ENCODE data around the gene ZBTB7B. TPM values are rescaled to one million over a fixed set of nuclear protein-coding genes. Genes with fewer than 3 reads are reported as not detected.

ZBTB7B gene
- total and polyA plus RNA-seq, 5 experiments from 2014 or later: 0.12 to 13.1 (median 0.59) TPM

DNA sequence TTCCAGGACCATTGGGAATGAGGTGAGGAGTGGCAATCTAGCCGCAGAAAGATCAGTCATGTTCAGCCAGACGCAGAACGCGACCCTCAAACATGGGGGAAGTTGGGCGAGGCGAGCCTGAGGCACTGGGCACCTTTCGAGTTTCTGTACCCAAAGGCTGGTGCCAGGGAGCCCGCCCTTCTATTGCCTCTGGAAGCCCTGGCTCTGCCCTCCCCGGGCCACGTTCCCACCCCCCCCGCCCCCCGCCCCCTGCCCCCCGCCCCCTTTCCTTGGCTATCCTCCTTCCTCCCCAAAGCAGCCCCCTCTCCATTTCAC, 2.2 kb upstream of the ZBTB7B start:
- Mint-ChIP-seq H3K27ac (peak overlapping the region; percentile 13 to 91 (median 81)), H3K27me3 (peaks cover 0 to 12% (median 0%) of the 10 kb centered on the region in 5 donors), H3K9me3 (no peaks in the 10 kb centered on the region), H3K4me3 (peak overlapping the region; percentile 82 to 92 (median 88)), H3K4me1 (peaks cover 24 to 65% (median 47%) of the 10 kb centered on the region in 4 donors), H3K36me3 (no peaks in the 10 kb centered on the region)
- DNase-seq (no peak), ATAC-seq (no peak)
- POLR2A ChIA-PET: interaction anchor here (1.1 to 4.2 kb wide), 10 partner anchors 10 to 780 kb away, joined by 3 to 29 read pairs (median 12); partner anchors contain the start of genes CKS1B, FLAD1, PBXIP1 and PYGO2

DNA sequence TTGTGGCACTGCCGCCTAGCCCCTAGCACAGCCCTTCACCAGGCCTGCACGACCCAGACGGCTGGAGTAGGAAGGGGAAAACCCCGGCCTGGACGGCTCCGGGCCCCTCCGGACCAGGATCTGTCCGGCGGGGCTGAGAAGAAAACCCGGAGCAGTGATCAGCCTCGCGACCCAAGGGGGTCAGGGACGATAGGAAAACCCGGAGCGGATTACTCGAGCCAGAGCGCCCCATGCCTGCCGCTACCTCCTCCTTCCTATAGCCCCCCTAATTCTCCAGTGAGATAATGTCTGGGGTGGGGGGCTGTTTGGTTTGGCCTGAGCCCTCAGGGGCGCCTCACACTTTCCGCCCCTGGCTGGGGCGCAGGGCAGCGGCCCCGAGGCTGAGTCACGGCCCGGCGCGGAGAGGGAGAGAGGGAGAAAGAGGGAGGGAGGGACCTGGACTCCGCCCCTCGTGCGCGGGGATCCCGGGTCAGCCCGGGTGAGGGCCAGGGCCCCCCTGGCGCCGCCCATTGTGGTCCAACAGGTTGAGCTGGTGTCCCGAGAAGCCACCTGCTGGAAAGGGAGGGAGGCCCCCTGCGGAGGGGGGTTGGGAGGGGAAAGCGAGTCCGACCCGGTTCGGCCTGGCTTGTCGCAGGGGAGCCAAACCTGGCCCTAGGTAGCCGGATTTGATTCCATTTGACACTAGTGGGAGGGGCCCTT, 1.7 kb upstream of the ZBTB7B start:
- peak; percentile 38 to 79 (median 62) for DNase-seq
- H3K36me3 Mint-ChIP-seq: no peaks in the 10 kb centered on the region
- H3K4me3 Mint-ChIP-seq: peak overlapping the region; percentile 82 to 94 (median 90)
- POLR2A ChIA-PET: interaction anchor here (0.7 to 4.2 kb wide), 16 partner anchors 8 to 781 kb away, joined by 3 to 29 read pairs (median 5); partner anchors contain the start of genes CKS1B, FLAD1, LENEP and PBXIP1
- peak; percentile 34 to 41 for ATAC-seq
- no peaks in the 10 kb centered on the region for H3K9me3 Mint-ChIP-seq
- peak overlapping the region; percentile 66 to 94 (median 87) for H3K27ac Mint-ChIP-seq
- peaks cover 25 to 70% (median 50%) of the 10 kb centered on the region in 4 donors for H3K4me1 Mint-ChIP-seq
- H3K27me3 Mint-ChIP-seq: peaks cover 0 to 12% (median 0%) of the 10 kb centered on the region in 5 donors

DNA sequence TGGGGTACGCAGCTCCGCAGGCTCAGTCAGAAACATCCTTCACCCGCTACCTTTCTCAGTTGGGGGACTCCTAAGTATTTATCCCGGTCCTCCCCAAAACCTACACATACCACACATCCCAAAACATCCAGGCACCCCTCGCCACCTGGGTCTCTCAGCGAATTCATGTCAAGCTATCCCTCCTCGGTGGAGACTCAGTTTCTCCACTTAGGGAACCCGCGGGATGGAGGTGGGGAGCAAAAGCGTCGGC, 1.3 kb upstream of the ZBTB7B start:
- Mint-ChIP-seq H3K9me3 (no peaks in the 10 kb centered on the region), H3K27ac (peak overlapping the region in 9 of 10 donors; percentile 66 to 94 (median 87)), H3K36me3 (no peaks in the 10 kb centered on the region), H3K4me1 (peaks cover 29 to 74% (median 52%) of the 10 kb centered on the region in 4 donors), H3K27me3 (peaks cover 0 to 7% (median 0%) of the 10 kb centered on the region in 5 donors), H3K4me3 (peak overlapping the region; percentile 82 to 94 (median 90))
- DNase-seq (peak in 2 of 10 donors; percentile 58 to 66), ATAC-seq (no peak)
- POLR2A ChIA-PET: interaction anchor here (0.7 to 4.2 kb wide), 9 partner anchors 8 to 65 kb away, joined by 3 to 29 read pairs (median 5); partner anchors contain the start of genes CKS1B, LENEP, PBXIP1 and PMVK

DNA sequence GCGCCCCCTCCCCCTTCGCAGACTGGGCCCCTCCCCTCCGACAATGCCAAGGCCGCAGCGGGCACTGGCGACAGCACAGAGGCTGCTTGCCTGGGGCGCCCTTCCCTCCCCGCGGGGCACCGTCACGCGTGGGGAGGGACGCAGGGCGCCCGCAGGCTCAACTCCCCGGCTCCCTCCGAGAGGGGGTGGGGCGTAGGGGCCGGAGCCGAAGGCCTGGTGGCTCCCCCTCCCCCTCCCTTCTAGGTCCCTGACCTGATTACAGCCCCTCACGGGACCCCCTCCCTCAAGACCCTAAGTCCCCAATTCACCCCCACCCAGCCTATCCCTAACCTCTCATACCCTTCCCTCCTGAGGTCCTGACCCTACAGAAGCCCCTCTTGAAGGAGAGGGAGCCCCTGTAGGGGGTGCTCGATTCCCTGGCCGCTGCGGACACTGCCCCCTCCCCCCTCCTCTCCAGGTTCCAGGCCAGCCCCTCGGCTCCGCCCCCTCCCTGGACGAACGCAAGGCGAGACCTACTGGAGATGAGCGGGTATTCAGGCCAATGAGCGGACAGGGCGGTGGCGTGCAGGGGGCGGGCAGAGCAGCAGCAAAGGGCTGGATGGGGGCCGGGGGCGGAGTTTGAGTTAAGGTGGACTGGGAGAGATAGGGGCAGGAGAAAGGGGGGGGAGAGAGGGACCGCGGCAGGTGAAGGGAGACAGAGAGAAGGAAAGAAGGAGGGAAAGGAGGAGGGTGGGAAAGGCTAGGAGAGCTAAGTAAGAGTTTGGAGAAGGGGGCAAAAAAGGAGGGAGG, 733 bp upstream of the ZBTB7B start:
- peaks cover 0 to 6% (median 0%) of the 10 kb centered on the region in 5 donors for H3K27me3 Mint-ChIP-seq
- ATAC-seq: peak; percentile 71 to 80
- DNase-seq: peak; percentile 89 to 98 (median 92)
- peak overlapping the region; percentile 66 to 92 (median 87) for H3K27ac Mint-ChIP-seq
- no peaks in the 10 kb centered on the region for H3K9me3 Mint-ChIP-seq
- no peaks in the 10 kb centered on the region for H3K36me3 Mint-ChIP-seq
- H3K4me3 Mint-ChIP-seq: peak overlapping the region; percentile 82 to 94 (median 90)
- peaks cover 34 to 80% (median 57%) of the 10 kb centered on the region in 4 donors for H3K4me1 Mint-ChIP-seq
- POLR2A ChIA-PET: interaction anchor here (0.5 to 4.2 kb wide), 16 partner anchors 9 to 133 kb away, joined by 3 to 29 read pairs (median 5); partner anchors contain the start of genes CKS1B, FLAD1, LENEP and PBXIP1

DNA sequence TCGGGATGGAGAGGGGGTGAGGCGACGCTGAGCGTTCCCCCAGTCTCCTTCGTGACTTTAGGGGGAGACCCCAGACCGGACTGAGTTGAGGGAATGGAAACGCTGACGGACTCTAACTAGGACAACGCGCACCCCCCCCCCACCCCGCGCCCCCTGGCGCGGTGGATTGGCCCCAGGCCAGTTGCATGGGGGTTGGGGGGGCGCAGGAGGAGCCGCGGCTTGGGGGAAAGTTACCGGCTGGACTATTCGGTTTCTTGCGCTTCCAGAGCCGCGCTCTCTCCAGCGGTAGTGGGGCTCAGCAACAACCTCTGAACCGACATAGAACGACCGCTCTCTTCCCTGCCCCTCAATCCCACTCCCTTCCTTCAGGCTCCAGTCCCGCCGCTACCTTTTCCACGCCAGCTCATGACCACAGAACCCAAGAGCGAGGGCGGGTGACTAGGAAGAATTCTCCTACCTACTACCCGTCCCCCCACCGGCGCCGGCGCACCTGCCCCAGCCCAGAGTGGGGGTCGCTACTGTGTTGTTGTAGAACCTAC, 694 bp downstream of the ZBTB7B start:
- Mint-ChIP-seq H3K4me3 (peak overlapping the region; percentile 81 to 94 (median 90)), H3K27me3 (no peaks in the 10 kb centered on the region), H3K36me3 (no peaks in the 10 kb centered on the region), H3K9me3 (no peaks in the 10 kb centered on the region), H3K27ac (peak overlapping the region; percentile 52 to 93 (median 83)), H3K4me1 (peaks cover 31 to 74% (median 57%) of the 10 kb centered on the region in 4 donors)
- ATAC-seq: no peak
- DNase-seq: peak in 2 of 10 donors; percentile 22 to 64
- POLR2A ChIA-PET: interaction anchor here (0.8 to 3.2 kb wide), 5 partner anchors 8 to 42 kb away, joined by 3 to 16 read pairs (median 11); partner anchors contain the start of genes FLAD1 and PYGO2

DNA sequence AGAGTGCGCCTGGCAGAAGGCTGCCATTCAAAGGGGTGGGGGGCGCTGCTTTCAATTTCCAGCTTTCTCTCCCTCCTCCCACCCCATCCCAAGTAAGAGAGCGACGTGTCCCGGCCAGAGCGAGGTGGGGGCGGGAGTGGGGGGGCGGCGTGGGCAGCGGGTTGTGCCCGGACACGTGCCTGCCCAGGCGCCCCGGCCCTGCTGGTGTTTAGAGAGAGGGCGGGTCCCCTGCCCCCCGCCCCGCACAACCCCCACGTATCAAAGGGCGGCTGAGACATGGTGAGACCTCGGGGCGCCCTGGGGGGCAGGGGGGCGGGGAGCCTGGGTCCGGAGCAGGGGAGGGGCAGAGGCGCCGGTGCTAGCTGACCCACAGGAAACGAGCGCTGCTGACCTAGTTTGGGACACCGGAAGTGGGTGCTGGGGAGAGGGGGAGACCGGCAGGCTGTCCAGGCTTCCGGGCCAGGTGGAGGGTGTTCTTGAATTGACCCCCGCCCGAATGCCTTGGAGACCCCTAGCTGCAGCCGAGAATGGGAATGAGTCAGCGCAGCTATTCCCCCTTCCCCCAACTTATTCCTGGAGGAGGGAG, 1.3 kb downstream of the ZBTB7B start:
- ATAC-seq (no peak), DNase-seq (no peak)
- no peaks in the 10 kb centered on the region for H3K9me3 Mint-ChIP-seq
- H3K27me3 Mint-ChIP-seq: no peaks in the 10 kb centered on the region
- POLR2A ChIA-PET: interaction anchor here (0.7 to 3.2 kb wide), 7 partner anchors 8 to 48 kb away, joined by 3 to 16 read pairs (median 7); partner anchors contain the start of genes FLAD1, PBXIP1 and PYGO2
- no peaks in the 10 kb centered on the region for H3K36me3 Mint-ChIP-seq
- peaks cover 31 to 74% (median 57%) of the 10 kb centered on the region in 4 donors for H3K4me1 Mint-ChIP-seq
- H3K27ac Mint-ChIP-seq: peak overlapping the region; percentile 52 to 94 (median 84)
- H3K4me3 Mint-ChIP-seq: peak overlapping the region; percentile 82 to 94 (median 90)

DNA sequence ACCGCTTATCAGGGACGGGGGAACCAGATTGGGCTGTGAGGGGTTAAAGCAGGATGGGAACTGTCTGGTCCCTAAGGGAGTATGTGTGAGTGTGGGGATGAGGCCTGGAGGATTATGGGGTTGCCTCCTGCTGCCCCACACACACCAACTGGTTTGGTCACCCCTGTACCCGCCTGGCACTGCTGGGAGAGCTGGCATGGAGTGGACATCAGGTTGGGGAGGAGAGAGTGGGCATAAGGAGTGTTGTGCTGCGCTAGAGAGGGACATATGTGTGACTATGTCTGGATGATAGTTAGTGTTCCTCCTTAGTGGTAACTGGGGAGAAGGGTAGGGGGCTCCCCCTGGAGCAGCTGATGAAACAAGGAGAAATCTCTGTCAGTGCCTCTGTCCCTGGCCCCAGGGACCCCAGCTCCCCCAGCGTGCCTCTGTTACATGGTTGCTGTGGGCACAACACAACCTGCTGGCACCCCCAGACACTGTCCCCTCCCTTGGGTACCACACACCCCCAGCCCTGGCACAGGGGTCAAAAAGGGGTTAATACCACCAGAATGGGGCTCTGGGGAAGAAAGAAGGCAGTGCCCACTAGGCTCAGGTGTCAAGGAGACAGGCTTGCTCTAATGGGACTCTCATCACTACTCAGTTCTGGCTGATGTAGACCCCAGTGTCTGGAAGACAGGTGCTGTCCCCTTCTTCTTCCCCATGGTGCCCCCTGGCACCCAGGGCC, 1.9 kb downstream of the ZBTB7B start:
- Mint-ChIP-seq H3K27me3 (no peaks in the 10 kb centered on the region), H3K36me3 (no peaks in the 10 kb centered on the region), H3K9me3 (no peaks in the 10 kb centered on the region), H3K4me3 (peak overlapping the region; percentile 57 to 91 (median 80)), H3K4me1 (peaks cover 30 to 74% (median 59%) of the 10 kb centered on the region in 4 donors), H3K27ac (peak overlapping the region; percentile 34 to 94 (median 76))
- DNase-seq (peak in 1 of 10 donors; percentile 56), ATAC-seq (no peak)
- POLR2A ChIA-PET: interaction anchor here (0.7 to 3.2 kb wide), 6 partner anchors 9 to 49 kb away, joined by 3 to 16 read pairs (median 9); partner anchors contain the start of genes FLAD1, PBXIP1 and PYGO2

DNA sequence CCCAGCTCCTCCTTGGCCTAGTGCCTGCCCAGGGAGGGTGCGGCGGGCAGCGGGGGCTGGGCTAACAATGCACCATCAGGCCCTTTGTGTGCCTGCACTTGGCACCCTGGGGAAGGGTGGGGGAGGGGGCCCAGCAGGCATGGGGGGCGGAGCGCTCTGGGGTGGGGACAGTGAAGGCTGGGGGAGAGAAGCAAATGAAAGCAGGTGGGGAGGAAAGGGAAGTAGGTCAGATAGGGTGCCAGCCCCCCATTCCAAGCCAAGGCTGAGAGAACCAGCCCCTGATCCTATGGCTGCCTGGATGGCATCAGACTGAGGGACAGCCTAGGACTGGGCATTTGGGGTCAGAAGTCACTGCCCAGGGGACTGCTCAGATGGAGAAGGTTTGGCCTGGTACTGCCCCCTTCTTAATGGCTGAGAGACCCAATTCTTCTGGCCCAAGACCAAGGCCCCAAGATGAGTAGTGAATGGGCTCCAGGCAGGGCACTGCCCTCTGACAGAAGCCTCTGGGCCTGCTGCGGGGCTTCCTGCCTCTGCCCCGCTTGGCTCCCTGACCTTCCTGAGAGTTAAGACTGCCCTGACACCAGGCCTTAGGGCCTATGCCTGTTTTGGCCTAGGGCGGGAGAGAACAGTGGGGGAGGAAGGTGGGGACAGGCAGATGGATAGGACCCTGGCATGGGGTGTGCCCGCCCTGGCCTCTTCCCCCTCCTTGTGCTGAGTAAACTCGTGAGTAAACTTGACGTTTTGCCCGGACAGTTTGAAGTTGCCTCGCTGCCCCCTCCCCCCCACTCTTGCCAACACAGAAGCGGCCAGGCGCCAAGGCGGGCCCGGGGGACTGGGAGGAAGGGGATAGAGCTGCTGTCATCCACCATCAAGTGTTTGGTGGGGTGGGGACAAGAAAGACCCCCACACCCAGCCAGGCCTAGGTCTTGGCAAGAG, 2.7 kb downstream of the ZBTB7B start:
- POLR2A ChIA-PET: interaction anchor here (2.5 to 3.2 kb wide), 5 partner anchors 8 to 44 kb away, joined by 7 to 20 read pairs (median 15); partner anchors contain the start of genes FLAD1 and PYGO2
- ATAC-seq (no peak), DNase-seq (peak in 1 of 10 donors; percentile 62)
- H3K4me1 Mint-ChIP-seq: peaks cover 33 to 74% (median 61%) of the 10 kb centered on the region in 4 donors
- peak overlapping the region in 8 of 10 donors; percentile 14 to 91 (median 58) for H3K4me3 Mint-ChIP-seq
- H3K9me3 Mint-ChIP-seq: no peaks in the 10 kb centered on the region
- no peaks in the 10 kb centered on the region for H3K36me3 Mint-ChIP-seq
- H3K27me3 Mint-ChIP-seq: no peaks in the 10 kb centered on the region
- peak overlapping the region in 9 of 10 donors; percentile 47 to 92 (median 83) for H3K27ac Mint-ChIP-seq

DNA sequence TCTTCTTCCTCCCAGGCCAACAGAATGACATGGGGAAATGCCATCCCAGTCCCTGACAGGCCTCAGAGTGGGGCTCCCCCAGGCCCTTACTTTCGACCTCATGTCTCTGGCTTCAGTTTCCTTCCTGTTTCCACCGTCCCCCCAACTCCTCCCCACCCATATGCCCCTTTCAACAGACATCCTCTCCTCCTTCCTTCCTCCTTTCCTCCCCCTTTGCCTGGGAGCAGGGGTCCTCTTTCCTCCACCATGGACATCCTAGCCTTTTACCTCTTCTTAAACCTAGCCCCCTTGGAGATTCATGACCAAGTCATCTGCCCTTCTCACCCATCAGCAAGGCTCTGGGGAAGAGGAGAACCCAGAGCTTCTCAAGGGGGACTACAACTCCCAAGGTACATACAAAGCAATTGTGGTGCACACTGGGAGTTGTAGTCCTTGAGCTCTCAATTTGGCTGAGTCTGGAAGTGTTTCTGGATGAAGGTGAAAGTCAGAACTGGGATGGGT, 4.0 kb downstream of the ZBTB7B start:
- Mint-ChIP-seq H3K4me1 (peaks cover 37 to 84% (median 72%) of the 10 kb centered on the region in 4 donors), H3K4me3 (peak overlapping the region in 9 of 10 donors; percentile 23 to 77 (median 61)), H3K9me3 (no peaks in the 10 kb centered on the region), H3K36me3 (no peaks in the 10 kb centered on the region), H3K27ac (peak overlapping the region; percentile 63 to 92 (median 84)), H3K27me3 (no peaks in the 10 kb centered on the region)
- POLR2A ChIA-PET: interaction anchor here (1.1 to 2.8 kb wide), 3 partner anchors 9 to 51 kb away, joined by 3 to 20 read pairs (median 5); partner anchors contain the start of gene PBXIP1
- ATAC-seq: peak; percentile 31 to 35
- peak in 2 of 10 donors; percentile 27 to 49 for DNase-seq

DNA sequence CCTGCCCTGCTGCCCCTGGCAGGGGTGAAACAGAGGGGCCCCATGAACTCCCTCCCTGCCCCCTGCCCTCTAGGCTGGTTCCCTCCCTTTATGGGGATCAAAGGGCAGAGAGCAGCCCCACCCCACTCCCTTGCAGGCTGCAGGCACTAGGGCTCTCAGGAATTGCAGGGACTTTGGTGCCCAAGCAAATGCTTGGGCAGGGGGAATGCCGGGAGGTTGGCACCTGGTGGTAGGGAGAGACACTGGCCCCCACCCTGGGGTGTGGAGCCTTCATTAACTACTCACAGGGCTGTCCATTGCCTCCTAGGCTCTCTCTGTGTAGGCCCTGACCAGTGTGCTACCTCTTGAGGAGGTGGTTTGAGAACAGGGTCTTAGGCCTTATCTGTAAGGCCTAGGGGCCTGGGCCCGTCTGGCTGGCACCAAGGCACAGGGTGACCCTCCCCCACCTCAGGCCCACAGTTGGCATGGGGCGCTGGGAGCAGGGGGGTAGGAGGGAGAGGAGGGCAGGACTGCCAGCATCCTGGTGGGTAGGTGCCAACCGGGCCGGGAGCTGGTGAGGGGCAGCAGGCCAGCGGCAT, 4.7 kb downstream of the ZBTB7B start:
- ATAC-seq: no peak
- H3K4me1 Mint-ChIP-seq: peaks cover 37 to 81% (median 76%) of the 10 kb centered on the region in 4 donors
- H3K4me3 Mint-ChIP-seq: no peak overlapping the region
- H3K27ac Mint-ChIP-seq: peak overlapping the region in 5 of 10 donors; percentile 83 to 90 (median 84)
- H3K9me3 Mint-ChIP-seq: no peaks in the 10 kb centered on the region
- no peak for DNase-seq
- H3K36me3 Mint-ChIP-seq: no peaks in the 10 kb centered on the region
- POLR2A ChIA-PET: interaction anchor here (1.0 to 2.8 kb wide), 7 partner anchors 8 to 52 kb away, joined by 3 to 20 read pairs (median 4); partner anchors contain the start of gene PBXIP1
- H3K27me3 Mint-ChIP-seq: no peaks in the 10 kb centered on the region
